Liver (tissue), 3 donors: ENCODE measurements around the gene PHF2.

Experiments
- FOXA1 ChIP-seq: IDR thresholded peaks from 2 replicates; pipeline ENCODE4 v1.6.1; 2016; ENCODE audit warnings: antibody characterized with exemption
- GABPA ChIP-seq, 2 donors: IDR thresholded peaks in 1 of 2; conservative IDR thresholded peaks in 1 of 2; 2 replicates each; pipeline ENCODE4 v1.6.1; 2016; ENCODE audit warnings: antibody characterized with exemption in 2 of 2, mild to moderate bottlenecking in 1 of 2, moderate library complexity in 1 of 2
- HNF4A ChIP-seq, 2 donors: conservative IDR thresholded peaks; 2 replicates each; pipeline ENCODE4 v1.6.1; 2016; ENCODE audit warnings: antibody characterized with exemption in 2 of 2, mild to moderate bottlenecking in 2 of 2
- JUND ChIP-seq, 2 donors: IDR thresholded peaks; 2 replicates each; pipeline ENCODE4 v1.6.1; 2016; ENCODE audit warnings: antibody characterized with exemption in 2 of 2
- RAD21 ChIP-seq, 2 donors: IDR thresholded peaks; 2 replicates each; pipeline ENCODE4 v1.6.1; 2016; ENCODE audit warnings: antibody characterized with exemption in 2 of 2, mild to moderate bottlenecking in 2 of 2
- SP1 ChIP-seq: IDR thresholded peaks from 2 replicates; pipeline ENCODE4 v1.6.1; 2018; ENCODE audit warnings: antibody characterized with exemption, mild to moderate bottlenecking
- TAF1 ChIP-seq: conservative IDR thresholded peaks from 2 replicates; pipeline ENCODE4 v1.6.1; 2016; ENCODE audit warnings: antibody characterized with exemption, mild to moderate bottlenecking
- YY1 ChIP-seq: IDR thresholded peaks from 2 replicates; pipeline ENCODE4 v1.6.1; 2016; ENCODE audit warnings: antibody characterized with exemption, mild to moderate bottlenecking
- TF ChIP-seq, protein P1 (sequence below): fragments of 150-350 bp; IDR thresholded peaks from 2 replicates; pipeline ENCODE4 v1.5.1; 2017; ENCODE audit warnings: improper control_type of control experiment, low read depth, low read length; ENCODE audit not compliant: missing input control
- TF ChIP-seq, protein P2 (sequence below): IDR thresholded peaks from 2 replicates; pipeline ENCODE4 v1.6.1; 2016; ENCODE audit warnings: antibody characterized with exemption, mild to moderate bottlenecking
- TF ChIP-seq, protein P3 (sequence below): IDR thresholded peaks from 2 replicates; pipeline ENCODE4 v1.6.1; 2016; ENCODE audit warnings: antibody characterized with exemption
- TF ChIP-seq, protein P4 (sequence below): IDR thresholded peaks from 2 replicates; pipeline ENCODE4 v1.6.1; 2016; ENCODE audit warnings: antibody characterized with exemption
- TF ChIP-seq, protein P5 (sequence below): IDR thresholded peaks from 2 replicates; pipeline ENCODE4 v1.6.1; 2016; ENCODE audit warnings: antibody characterized with exemption
- donor health status: healthy.
- donor health status: healthy.

DNA sequence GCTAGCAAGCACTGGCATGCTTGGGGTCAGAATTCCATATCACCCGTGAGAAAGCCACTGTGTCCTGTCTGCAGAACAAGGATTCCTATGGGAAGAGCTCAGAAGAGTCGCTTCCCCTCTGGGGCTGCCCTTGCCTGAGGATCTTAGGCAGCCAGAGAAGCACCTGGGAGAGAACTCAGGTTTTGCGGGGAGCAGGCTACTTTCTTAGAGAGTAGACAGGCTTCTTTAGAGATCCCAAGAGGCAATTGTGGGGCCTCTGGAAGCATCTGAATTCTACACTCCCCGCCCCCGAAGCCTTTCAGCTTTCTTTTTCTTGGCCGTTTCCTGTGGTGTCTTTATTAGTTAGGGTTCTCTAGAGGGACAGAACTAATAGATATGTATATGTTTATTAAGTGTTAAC is 40.9 kb downstream of the PHF2 start:
- TF ChIP-seq, protein P1, sequence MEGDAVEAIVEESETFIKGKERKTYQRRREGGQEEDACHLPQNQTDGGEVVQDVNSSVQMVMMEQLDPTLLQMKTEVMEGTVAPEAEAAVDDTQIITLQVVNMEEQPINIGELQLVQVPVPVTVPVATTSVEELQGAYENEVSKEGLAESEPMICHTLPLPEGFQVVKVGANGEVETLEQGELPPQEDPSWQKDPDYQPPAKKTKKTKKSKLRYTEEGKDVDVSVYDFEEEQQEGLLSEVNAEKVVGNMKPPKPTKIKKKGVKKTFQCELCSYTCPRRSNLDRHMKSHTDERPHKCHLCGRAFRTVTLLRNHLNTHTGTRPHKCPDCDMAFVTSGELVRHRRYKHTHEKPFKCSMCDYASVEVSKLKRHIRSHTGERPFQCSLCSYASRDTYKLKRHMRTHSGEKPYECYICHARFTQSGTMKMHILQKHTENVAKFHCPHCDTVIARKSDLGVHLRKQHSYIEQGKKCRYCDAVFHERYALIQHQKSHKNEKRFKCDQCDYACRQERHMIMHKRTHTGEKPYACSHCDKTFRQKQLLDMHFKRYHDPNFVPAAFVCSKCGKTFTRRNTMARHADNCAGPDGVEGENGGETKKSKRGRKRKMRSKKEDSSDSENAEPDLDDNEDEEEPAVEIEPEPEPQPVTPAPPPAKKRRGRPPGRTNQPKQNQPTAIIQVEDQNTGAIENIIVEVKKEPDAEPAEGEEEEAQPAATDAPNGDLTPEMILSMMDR: no peak
- TF ChIP-seq SP1 (no peak), YY1 (no peak), TAF1 (no peak), RAD21 (IDR thresholded peaks at IDR 0.05) (no peak), JUND (IDR thresholded peaks at IDR 0.05) (no peak), FOXA1 (no peak), GABPA (IDR thresholded peaks at IDR 0.05 in 1 of 2, conservative IDR thresholded peaks at IDR 0.05 in 1 of 2) (no peak), HNF4A (conservative IDR thresholded peaks at IDR 0.05) (no peak)
- TF ChIP-seq, protein P2, sequence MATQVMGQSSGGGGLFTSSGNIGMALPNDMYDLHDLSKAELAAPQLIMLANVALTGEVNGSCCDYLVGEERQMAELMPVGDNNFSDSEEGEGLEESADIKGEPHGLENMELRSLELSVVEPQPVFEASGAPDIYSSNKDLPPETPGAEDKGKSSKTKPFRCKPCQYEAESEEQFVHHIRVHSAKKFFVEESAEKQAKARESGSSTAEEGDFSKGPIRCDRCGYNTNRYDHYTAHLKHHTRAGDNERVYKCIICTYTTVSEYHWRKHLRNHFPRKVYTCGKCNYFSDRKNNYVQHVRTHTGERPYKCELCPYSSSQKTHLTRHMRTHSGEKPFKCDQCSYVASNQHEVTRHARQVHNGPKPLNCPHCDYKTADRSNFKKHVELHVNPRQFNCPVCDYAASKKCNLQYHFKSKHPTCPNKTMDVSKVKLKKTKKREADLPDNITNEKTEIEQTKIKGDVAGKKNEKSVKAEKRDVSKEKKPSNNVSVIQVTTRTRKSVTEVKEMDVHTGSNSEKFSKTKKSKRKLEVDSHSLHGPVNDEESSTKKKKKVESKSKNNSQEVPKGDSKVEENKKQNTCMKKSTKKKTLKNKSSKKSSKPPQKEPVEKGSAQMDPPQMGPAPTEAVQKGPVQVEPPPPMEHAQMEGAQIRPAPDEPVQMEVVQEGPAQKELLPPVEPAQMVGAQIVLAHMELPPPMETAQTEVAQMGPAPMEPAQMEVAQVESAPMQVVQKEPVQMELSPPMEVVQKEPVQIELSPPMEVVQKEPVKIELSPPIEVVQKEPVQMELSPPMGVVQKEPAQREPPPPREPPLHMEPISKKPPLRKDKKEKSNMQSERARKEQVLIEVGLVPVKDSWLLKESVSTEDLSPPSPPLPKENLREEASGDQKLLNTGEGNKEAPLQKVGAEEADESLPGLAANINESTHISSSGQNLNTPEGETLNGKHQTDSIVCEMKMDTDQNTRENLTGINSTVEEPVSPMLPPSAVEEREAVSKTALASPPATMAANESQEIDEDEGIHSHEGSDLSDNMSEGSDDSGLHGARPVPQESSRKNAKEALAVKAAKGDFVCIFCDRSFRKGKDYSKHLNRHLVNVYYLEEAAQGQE: no peak
- TF ChIP-seq, protein P3, sequence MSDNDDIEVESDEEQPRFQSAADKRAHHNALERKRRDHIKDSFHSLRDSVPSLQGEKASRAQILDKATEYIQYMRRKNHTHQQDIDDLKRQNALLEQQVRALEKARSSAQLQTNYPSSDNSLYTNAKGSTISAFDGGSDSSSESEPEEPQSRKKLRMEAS: no peak
- TF ChIP-seq, protein P4, sequence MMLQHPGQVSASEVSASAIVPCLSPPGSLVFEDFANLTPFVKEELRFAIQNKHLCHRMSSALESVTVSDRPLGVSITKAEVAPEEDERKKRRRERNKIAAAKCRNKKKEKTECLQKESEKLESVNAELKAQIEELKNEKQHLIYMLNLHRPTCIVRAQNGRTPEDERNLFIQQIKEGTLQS: no peak
- TF ChIP-seq, protein P5, sequence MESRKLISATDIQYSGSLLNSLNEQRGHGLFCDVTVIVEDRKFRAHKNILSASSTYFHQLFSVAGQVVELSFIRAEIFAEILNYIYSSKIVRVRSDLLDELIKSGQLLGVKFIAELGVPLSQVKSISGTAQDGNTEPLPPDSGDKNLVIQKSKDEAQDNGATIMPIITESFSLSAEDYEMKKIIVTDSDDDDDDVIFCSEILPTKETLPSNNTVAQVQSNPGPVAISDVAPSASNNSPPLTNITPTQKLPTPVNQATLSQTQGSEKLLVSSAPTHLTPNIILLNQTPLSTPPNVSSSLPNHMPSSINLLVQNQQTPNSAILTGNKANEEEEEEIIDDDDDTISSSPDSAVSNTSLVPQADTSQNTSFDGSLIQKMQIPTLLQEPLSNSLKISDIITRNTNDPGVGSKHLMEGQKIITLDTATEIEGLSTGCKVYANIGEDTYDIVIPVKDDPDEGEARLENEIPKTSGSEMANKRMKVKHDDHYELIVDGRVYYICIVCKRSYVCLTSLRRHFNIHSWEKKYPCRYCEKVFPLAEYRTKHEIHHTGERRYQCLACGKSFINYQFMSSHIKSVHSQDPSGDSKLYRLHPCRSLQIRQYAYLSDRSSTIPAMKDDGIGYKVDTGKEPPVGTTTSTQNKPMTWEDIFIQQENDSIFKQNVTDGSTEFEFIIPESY: no peak
